ENCODE data around the gene C14orf180.

- TF ChIP-seq CTCF (conservative IDR thresholded peaks at IDR 0.05; ENCODE audit: low read depth, low read length) (no peak), EZH2 (IDR thresholded peaks at IDR 0.05; ENCODE audit: low read length, unreplicated experiment) (no peak), EZH2phosphoT487 (IDR thresholded peaks at IDR 0.05; ENCODE audit: borderline replicate concordance, low read length) (no peak)
Observed at GRCh38 chr14:104638927-104639450, 59.4 kb downstream of the C14orf180 start.
